Astrocyte (in vitro differentiated cells and primary cell): Measurements from ENCODE around the gene AAR2. TPM values are rescaled to one million over a fixed set of nuclear protein-coding genes. Genes with fewer than 3 reads are reported as not detected.
A peak's percentile ranks its signal among the peaks of the same experiment; 100 is the strongest.

Experiments
- DNase-seq: peaks from one replicate; pipeline ENCODE4 v3.0.0-alpha.2; 2010; ENCODE audit warnings: low read depth
- FAIRE-seq: peaks from 2 replicates; lab custom pipeline; 2011; peaks lifted over from hg19 to GRCh38; lab: Jason Lieb, UNC
- H2AFZ ChIP-seq: 2 replicates; pipeline ENCODE4 v1.6.0; 2012; ENCODE audit warnings: low read depth, low read length, inconsistent platforms
- H3K27ac ChIP-seq: 2 replicates; pipeline ENCODE4 v1.5.1; 2011; ENCODE audit warnings: low read depth, low read length, inconsistent platforms
- H3K27me3 ChIP-seq: 2 replicates; pipeline ENCODE4 v1.6.0; 2011; ENCODE audit warnings: low read length, inconsistent platforms; ENCODE audit not compliant: insufficient read depth
- H3K36me3 ChIP-seq: 2 replicates; pipeline ENCODE4 v1.5.1; 2011; ENCODE audit warnings: low read length, inconsistent platforms; ENCODE audit not compliant: insufficient read depth
- H3K4me1 ChIP-seq: 2 replicates; pipeline ENCODE4 v1.5.1; 2011; ENCODE audit warnings: low read length, inconsistent platforms; ENCODE audit not compliant: insufficient read depth
- H3K4me2 ChIP-seq: 2 replicates; pipeline ENCODE4 v1.6.0; 2012; ENCODE audit warnings: low read length, inconsistent platforms
- H3K4me3 ChIP-seq: 2 replicates; pipeline ENCODE4 v1.5.1; 2011; ENCODE audit warnings: low read depth, mild to moderate bottlenecking, low read length, inconsistent platforms; ENCODE audit not compliant: insufficient read depth
- H3K79me2 ChIP-seq: 2 replicates; pipeline ENCODE4 v1.6.0; 2012; ENCODE audit warnings: mild to moderate bottlenecking, low read length, inconsistent platforms; ENCODE audit not compliant: insufficient read depth
- H3K9ac ChIP-seq: 2 replicates; pipeline ENCODE4 v1.6.0; 2012; ENCODE audit warnings: mild to moderate bottlenecking, low read length, inconsistent platforms
- H3K9me3 ChIP-seq: 2 replicates; pipeline ENCODE4 v1.5.1; 2012; ENCODE audit warnings: low read depth, mild to moderate bottlenecking, low read length, inconsistent platforms; ENCODE audit not compliant: insufficient read depth
- H4K20me1 ChIP-seq: 2 replicates; pipeline ENCODE4 v1.6.0; 2012; ENCODE audit warnings: low read length, inconsistent platforms; ENCODE audit not compliant: insufficient read depth
- H3K27ac Mint-ChIP-seq: one replicate; pipeline ENCODE4 v1.8.0; 2021; ENCODE audit warnings: mild to moderate bottlenecking, mixed read lengths; ENCODE audit not compliant: unreplicated experiment
- H3K27me3 Mint-ChIP-seq: one replicate; pipeline ENCODE4 v1.8.0; 2021; ENCODE audit warnings: low read depth, mixed read lengths; ENCODE audit not compliant: unreplicated experiment
- H3K36me3 Mint-ChIP-seq: one replicate; pipeline ENCODE4 v1.8.0; 2021; ENCODE audit warnings: low read depth, mixed read lengths; ENCODE audit not compliant: unreplicated experiment
- H3K4me1 Mint-ChIP-seq: one replicate; pipeline ENCODE4 v1.8.0; 2021; ENCODE audit warnings: low read depth, mixed read lengths; ENCODE audit not compliant: unreplicated experiment
- H3K4me3 Mint-ChIP-seq: one replicate; pipeline ENCODE4 v1.8.0; 2021; ENCODE audit warnings: mild to moderate bottlenecking, moderate library complexity, mixed read lengths; ENCODE audit not compliant: unreplicated experiment
- H3K9me3 Mint-ChIP-seq: one replicate; pipeline ENCODE4 v1.8.0; 2021; ENCODE audit warnings: mild to moderate bottlenecking, mixed read lengths; ENCODE audit not compliant: unreplicated experiment
- EZH2 ChIP-seq: IDR thresholded peaks from 2 replicates; pipeline ENCODE4 v1.6.1; 2012; ENCODE audit warnings: mild to moderate bottlenecking, low read length, inconsistent platforms; ENCODE audit not compliant: insufficient read depth
- total RNA-seq: library from RNA; stranded (reverse); gene quantifications from 2 replicates; pipeline ENCODE4 v1.2.1, GENCODE V29; 2021
- TF ChIP-seq, protein P1 (sequence below): IDR thresholded peaks from 2 replicates; pipeline ENCODE4 v1.5.1; 2011; ENCODE audit warnings: low read depth, mild to moderate bottlenecking, inconsistent platforms, low read length, moderate library complexity; ENCODE audit not compliant: insufficient read depth

Gene AAR2
- total RNA-seq, 1 donor from 2014 or later = 21.7 TPM

DNA sequence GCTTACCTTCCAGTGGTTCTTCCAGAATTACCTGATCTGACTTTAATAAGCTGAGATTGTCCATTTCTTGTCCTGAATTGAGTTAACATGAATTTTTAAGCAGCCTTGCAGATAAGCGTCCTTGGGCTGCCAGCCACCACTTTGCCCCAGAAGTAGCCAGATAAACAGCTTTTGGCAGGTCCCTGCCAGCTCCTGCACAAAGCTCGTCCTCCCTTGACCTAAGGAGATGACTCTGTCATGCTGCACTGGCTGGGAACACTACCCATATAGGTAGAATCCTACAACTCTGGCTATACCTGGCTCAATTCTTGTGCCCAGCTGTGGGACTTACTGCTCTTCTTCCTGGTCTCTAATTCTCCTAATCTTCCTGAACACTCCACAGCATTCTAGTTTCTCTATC, 39.6 kb upstream of the AAR2 start:
- H3K27ac ChIP-seq = no peak overlapping the region
- H3K4me1 Mint-ChIP-seq = no peaks in the 10 kb centered on the region
- no peak for DNase-seq
- no peak overlapping the region for H3K4me3 ChIP-seq
- no peaks in the 10 kb centered on the region for H3K4me1 ChIP-seq
- no peak overlapping the region for H2AFZ ChIP-seq
- TF ChIP-seq, protein P1, sequence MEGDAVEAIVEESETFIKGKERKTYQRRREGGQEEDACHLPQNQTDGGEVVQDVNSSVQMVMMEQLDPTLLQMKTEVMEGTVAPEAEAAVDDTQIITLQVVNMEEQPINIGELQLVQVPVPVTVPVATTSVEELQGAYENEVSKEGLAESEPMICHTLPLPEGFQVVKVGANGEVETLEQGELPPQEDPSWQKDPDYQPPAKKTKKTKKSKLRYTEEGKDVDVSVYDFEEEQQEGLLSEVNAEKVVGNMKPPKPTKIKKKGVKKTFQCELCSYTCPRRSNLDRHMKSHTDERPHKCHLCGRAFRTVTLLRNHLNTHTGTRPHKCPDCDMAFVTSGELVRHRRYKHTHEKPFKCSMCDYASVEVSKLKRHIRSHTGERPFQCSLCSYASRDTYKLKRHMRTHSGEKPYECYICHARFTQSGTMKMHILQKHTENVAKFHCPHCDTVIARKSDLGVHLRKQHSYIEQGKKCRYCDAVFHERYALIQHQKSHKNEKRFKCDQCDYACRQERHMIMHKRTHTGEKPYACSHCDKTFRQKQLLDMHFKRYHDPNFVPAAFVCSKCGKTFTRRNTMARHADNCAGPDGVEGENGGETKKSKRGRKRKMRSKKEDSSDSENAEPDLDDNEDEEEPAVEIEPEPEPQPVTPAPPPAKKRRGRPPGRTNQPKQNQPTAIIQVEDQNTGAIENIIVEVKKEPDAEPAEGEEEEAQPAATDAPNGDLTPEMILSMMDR = no peak
- TF ChIP-seq EZH2 = no peak
- H3K27ac Mint-ChIP-seq = no peak overlapping the region
- H3K79me2 ChIP-seq = no peaks in the 10 kb centered on the region
- H3K36me3 Mint-ChIP-seq = peaks cover 38% of the 10 kb centered on the region
- no peaks in the 10 kb centered on the region for H3K27me3 ChIP-seq
- H3K36me3 ChIP-seq = no peaks in the 10 kb centered on the region
- no peak overlapping the region for H3K4me3 Mint-ChIP-seq
- no peak for FAIRE-seq
- no peaks in the 10 kb centered on the region for H3K9me3 Mint-ChIP-seq
- H3K27me3 Mint-ChIP-seq = peaks cover 19% of the 10 kb centered on the region
- H4K20me1 ChIP-seq = no peaks in the 10 kb centered on the region
- H3K4me2 ChIP-seq = no peak overlapping the region
- H3K9me3 ChIP-seq = no peaks in the 10 kb centered on the region
- H3K9ac ChIP-seq = no peak overlapping the region

DNA sequence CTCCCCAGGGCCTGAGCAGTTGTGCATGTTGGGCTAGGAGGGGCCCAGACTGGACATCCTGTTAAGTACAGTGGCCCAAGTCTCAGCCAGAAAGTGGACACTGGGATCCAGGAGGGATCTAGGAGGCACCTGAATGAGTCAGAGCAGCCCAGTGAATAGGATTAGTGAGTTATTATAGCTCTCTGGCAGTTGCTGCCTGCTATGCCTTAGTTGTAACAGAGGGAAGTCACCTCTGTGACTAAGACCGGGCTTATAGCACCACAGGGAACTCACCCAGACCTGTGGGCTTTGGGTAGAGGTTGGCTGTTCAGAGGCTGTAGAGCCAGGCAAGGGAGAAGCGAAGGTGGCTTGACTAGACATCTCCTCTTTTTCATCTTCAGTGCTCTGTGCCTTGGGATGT, 39.0 kb upstream of the AAR2 start:
- Histone ChIP-seq H3K79me2 (no peaks in the 10 kb centered on the region), H3K36me3 (no peaks in the 10 kb centered on the region), H3K9me3 (no peaks in the 10 kb centered on the region), H3K9ac (no peak overlapping the region), H2AFZ (no peak overlapping the region), H3K27ac (no peak overlapping the region), H3K4me3 (no peak overlapping the region), H3K4me2 (no peak overlapping the region), H3K4me1 (no peaks in the 10 kb centered on the region), H4K20me1 (no peaks in the 10 kb centered on the region), H3K27me3 (no peaks in the 10 kb centered on the region)
- Mint-ChIP-seq H3K27ac (no peak overlapping the region), H3K36me3 (peaks cover 37% of the 10 kb centered on the region), H3K9me3 (no peaks in the 10 kb centered on the region), H3K4me3 (no peak overlapping the region), H3K4me1 (no peaks in the 10 kb centered on the region), H3K27me3 (peaks cover 19% of the 10 kb centered on the region)
- TF ChIP-seq, protein P1 = no peak
- TF ChIP-seq EZH2 = no peak
- FAIRE-seq = no peak
- DNase-seq = no peak

DNA sequence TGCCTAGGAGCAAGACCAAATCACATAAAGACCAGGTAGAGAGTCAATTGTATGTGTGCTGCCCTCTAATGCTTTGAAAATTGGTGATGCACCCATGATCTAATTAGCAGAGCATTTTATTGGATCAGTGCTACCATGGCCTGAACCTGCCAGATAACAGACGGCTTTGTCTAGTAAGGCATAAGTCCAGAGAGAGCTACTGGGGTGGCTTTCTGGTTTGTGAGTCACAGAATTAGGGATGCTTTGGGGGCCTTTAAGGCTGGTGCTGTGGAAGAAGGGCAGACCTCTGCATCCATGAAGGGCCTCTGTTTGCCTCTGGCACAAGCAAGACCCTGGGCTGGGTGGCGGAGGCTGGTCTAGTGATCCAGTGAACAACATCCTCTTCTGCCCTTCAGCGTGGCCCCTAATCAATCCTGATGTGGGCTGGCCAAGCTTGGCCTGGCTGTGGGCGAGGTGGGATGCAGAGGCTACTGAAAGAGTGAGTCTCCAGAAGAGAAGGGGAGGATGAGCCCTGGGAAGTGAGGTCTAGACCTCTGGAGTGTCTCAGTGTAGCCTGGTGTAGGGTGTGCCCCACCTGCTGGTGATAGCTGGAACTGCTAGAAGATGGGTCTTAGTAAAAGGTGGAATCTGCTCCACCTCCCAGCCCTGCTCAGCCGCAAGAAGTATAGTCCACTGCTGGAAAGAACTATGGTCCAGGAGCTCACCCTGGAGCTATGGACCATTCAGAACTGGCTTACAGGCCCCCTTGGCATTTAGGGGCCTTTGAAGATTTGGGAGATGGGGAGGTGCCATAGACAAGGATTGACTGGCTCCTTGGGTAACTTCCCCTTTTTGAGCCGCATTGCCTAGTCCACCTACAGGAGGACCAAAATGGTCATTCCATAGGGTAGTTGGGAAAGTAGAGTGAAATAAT, 36.7 kb upstream of the AAR2 start:
- no peak overlapping the region for H3K27ac ChIP-seq
- no peaks in the 10 kb centered on the region for H3K36me3 ChIP-seq
- Mint-ChIP-seq H3K27me3 (peaks cover 19% of the 10 kb centered on the region), H3K9me3 (no peaks in the 10 kb centered on the region), H3K4me1 (no peaks in the 10 kb centered on the region), H3K4me3 (no peak overlapping the region), H3K36me3 (peaks cover 24% of the 10 kb centered on the region), H3K27ac (no peak overlapping the region)
- FAIRE-seq (no peak), DNase-seq (peak; percentile 42)
- no peaks in the 10 kb centered on the region for H3K27me3 ChIP-seq
- no peak for TF ChIP-seq EZH2
- TF ChIP-seq, protein P1 = peak; percentile 85
- no peaks in the 10 kb centered on the region for H3K79me2 ChIP-seq
- no peaks in the 10 kb centered on the region for H4K20me1 ChIP-seq
- no peak overlapping the region for H3K4me3 ChIP-seq
- H3K4me1 ChIP-seq = no peaks in the 10 kb centered on the region
- no peak overlapping the region for H3K9ac ChIP-seq
- H2AFZ ChIP-seq = no peak overlapping the region
- no peak overlapping the region for H3K4me2 ChIP-seq
- H3K9me3 ChIP-seq = no peaks in the 10 kb centered on the region
